Endodermal cell (in vitro differentiated cells): ENCODE results near the gene LLCFC1. TPM values are rescaled to one million over a fixed set of nuclear protein-coding genes. Genes with fewer than 3 reads are reported as not detected.
A peak's percentile ranks its signal among the peaks of the same experiment; 100 is the strongest.

Experiments used
- DNase-seq: peaks from one replicate; pipeline ENCODE4 v3.0.0-alpha.2; 2017
- H3K27ac ChIP-seq: 2 replicates; pipeline ENCODE4 v1.5.1; 2013; ENCODE audit warnings: mild to moderate bottlenecking, low read depth, low read length, moderate library complexity
- H3K27me3 ChIP-seq: 2 replicates; pipeline ENCODE4 v1.6.1; 2013; ENCODE audit warnings: mild to moderate bottlenecking, low read length, moderate library complexity; ENCODE audit not compliant: insufficient read depth, control insufficient read depth, poor library complexity, severe bottlenecking
- H3K36me3 ChIP-seq: 2 replicates; pipeline ENCODE4 v1.7.0; 2013; ENCODE audit warnings: mild to moderate bottlenecking, low read length, moderate library complexity; ENCODE audit not compliant: control insufficient read depth, insufficient read depth
- H3K4me1 ChIP-seq: one replicate; pipeline ENCODE4 v1.7.0; 2013; ENCODE audit warnings: low read length; ENCODE audit not compliant: control insufficient read depth, insufficient read depth
- H3K4me3 ChIP-seq: 2 replicates; pipeline ENCODE4 v1.5.1; 2013; ENCODE audit warnings: mild to moderate bottlenecking, low read length, moderate library complexity
- H3K9ac ChIP-seq: 2 replicates; pipeline ENCODE4 v1.6.1; 2013; ENCODE audit warnings: mild to moderate bottlenecking, low read length, moderate library complexity; ENCODE audit not compliant: poor library complexity, severe bottlenecking; ENCODE audit errors: extremely low read depth
- H3K9me3 ChIP-seq: 2 replicates; pipeline ENCODE4 v1.6.1; 2013; ENCODE audit warnings: mild to moderate bottlenecking, low read length, moderate library complexity; ENCODE audit not compliant: control insufficient read depth
- H3K27ac Mint-ChIP-seq: 2 replicates; pipeline ENCODE4 v1.8.0; 2020; ENCODE audit warnings: mixed read lengths
- H3K27me3 Mint-ChIP-seq: 2 replicates; pipeline ENCODE4 v1.8.0; 2021; ENCODE audit warnings: mild to moderate bottlenecking, mixed read lengths; ENCODE audit not compliant: insufficient read depth
- H3K36me3 Mint-ChIP-seq: 2 replicates; pipeline ENCODE4 v1.8.0; 2020; ENCODE audit warnings: low read depth, mixed read lengths
- H3K4me1 Mint-ChIP-seq: 2 replicates; pipeline ENCODE4 v1.8.0; 2020; ENCODE audit warnings: mixed read lengths
- H3K4me3 Mint-ChIP-seq: 2 replicates; pipeline ENCODE4 v1.8.0; 2020; ENCODE audit warnings: mild to moderate bottlenecking, moderate library complexity, mixed read lengths
- H3K9me3 Mint-ChIP-seq: 2 replicates; pipeline ENCODE4 v1.8.0; 2020; ENCODE audit warnings: mild to moderate bottlenecking, mixed read lengths
- WGBS, 2 experiments: methylation state at CpG; one replicate each; pipeline versions ENCODE4 v1.1.5 to v1.1.7; 2013; ENCODE audit warnings: missing lambda C conversion rate in 2 of 2, mixed read lengths in 1 of 2; ENCODE audit not compliant: insufficient coverage in 1 of 2, insufficient read length in 1 of 2; 5-methylcytosine and 5-hydroxymethylcytosine counted together
- total RNA-seq, 2 donors: library from RNA; stranded (reverse); fragmentation: NEBNext Ultra II Directional in 1 of 2; extraction: Animal tissue kit (Norgen Biotek cat#: 25700) in 1 of 2; gene quantifications; 2 replicates in 1 of 2; 3 replicates in 1 of 2; pipeline ENCODE4 v1.2.1, GENCODE V29; 2021
- TF ChIP-seq, protein P1 (sequence below): fragments of 200-600 bp; sonication (generic); conservative IDR thresholded peaks from 2 replicates; pipeline ENCODE4 v1.5.0; 2021; ENCODE audit warnings: antibody characterized with exemption, mild to moderate bottlenecking

Gene LLCFC1
- total RNA-seq, 2 donors from 2014 or later, result not detected

DNA sequence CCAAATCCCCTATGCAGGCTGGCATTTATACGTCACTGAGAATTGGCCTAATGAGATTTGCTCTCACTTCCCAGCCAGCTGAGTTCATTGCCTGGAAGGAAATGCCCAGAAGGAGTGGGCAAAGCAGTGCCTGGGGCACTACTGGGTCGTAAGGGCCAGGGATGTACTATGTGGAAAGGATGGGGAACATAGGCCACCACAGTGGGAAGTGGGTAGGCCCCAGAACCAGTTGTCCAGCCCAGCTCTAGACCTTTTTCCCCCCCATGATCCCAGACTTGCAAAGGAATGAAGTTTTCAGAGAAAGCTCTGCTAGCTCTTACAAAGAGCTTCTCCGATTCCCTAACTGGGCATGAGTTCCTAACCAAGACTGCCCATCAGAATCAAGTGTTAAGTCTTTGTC, 19.6 kb upstream of the LLCFC1 start:
- H3K36me3 Mint-ChIP-seq, result no peaks in the 10 kb centered on the region
- H3K27ac Mint-ChIP-seq, result no peak overlapping the region
- TF ChIP-seq, protein P1, sequence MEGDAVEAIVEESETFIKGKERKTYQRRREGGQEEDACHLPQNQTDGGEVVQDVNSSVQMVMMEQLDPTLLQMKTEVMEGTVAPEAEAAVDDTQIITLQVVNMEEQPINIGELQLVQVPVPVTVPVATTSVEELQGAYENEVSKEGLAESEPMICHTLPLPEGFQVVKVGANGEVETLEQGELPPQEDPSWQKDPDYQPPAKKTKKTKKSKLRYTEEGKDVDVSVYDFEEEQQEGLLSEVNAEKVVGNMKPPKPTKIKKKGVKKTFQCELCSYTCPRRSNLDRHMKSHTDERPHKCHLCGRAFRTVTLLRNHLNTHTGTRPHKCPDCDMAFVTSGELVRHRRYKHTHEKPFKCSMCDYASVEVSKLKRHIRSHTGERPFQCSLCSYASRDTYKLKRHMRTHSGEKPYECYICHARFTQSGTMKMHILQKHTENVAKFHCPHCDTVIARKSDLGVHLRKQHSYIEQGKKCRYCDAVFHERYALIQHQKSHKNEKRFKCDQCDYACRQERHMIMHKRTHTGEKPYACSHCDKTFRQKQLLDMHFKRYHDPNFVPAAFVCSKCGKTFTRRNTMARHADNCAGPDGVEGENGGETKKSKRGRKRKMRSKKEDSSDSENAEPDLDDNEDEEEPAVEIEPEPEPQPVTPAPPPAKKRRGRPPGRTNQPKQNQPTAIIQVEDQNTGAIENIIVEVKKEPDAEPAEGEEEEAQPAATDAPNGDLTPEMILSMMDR, result no peak
- Histone ChIP-seq H3K4me1 (no peaks in the 10 kb centered on the region), H3K36me3 (no peaks in the 10 kb centered on the region), H3K4me3 (no peak overlapping the region), H3K27ac (no peak overlapping the region), H3K27me3 (peaks cover 5% of the 10 kb centered on the region), H3K9ac (no peak overlapping the region), H3K9me3 (no peaks in the 10 kb centered on the region)
- peaks cover 8% of the 10 kb centered on the region for H3K4me1 Mint-ChIP-seq
- WGBS, 2 experiments, result 91 to 100% methylated on average over 2 to 3 of the region's 3 CpGs
- H3K4me3 Mint-ChIP-seq, result no peak overlapping the region
- H3K27me3 Mint-ChIP-seq, result peaks cover 12% of the 10 kb centered on the region
- peak; percentile 7 for DNase-seq
- no peaks in the 10 kb centered on the region for H3K9me3 Mint-ChIP-seq

- H3K36me3 ChIP-seq, result no peaks in the 10 kb centered on the region
- no peak overlapping the region for H3K27ac ChIP-seq
- peaks cover 44% of the 10 kb centered on the region for H3K27me3 Mint-ChIP-seq
- no peaks in the 10 kb centered on the region for H3K9me3 ChIP-seq
- H3K9me3 Mint-ChIP-seq, result no peaks in the 10 kb centered on the region
- H3K9ac ChIP-seq, result no peak overlapping the region
- H3K4me1 Mint-ChIP-seq, result peaks cover 8% of the 10 kb centered on the region
- H3K4me3 Mint-ChIP-seq, result no peak overlapping the region
- WGBS, 2 experiments, result 0 to 42% methylated on average over 1 to 2 of the region's 2 CpGs
- no peaks in the 10 kb centered on the region for H3K27me3 ChIP-seq
- TF ChIP-seq, protein P1, result no peak
- peak overlapping the region; percentile 9 for H3K4me3 ChIP-seq
- no peak overlapping the region for H3K27ac Mint-ChIP-seq
- H3K4me1 ChIP-seq, result no peaks in the 10 kb centered on the region
- no peak for DNase-seq
- H3K36me3 Mint-ChIP-seq, result no peaks in the 10 kb centered on the region
Observed at GRCh38 chr7:142923391-142923790, 15.9 kb upstream of the LLCFC1 start.

DNA sequence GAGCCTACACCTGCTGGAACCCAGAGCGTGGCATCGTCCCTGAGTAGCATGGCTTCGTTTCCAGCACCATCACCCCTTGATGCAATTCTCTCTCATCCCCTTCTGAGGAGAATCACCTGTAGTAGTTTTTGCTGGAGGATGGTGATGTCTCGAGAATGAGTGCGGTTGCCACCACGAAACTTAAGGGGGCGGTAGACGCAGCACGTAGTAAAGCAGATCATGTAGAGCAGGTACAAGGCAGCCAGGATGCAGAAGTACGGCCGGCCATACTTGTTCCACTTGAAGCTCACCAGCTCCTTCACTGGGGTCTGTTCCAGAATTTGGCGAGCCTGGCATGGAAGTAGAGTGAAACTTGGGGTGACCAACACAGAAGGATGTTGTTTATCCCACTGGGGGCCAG, 13.9 kb upstream of the LLCFC1 start:
- TF ChIP-seq, protein P1, result peak; percentile 79

More for the DNA sequence above, 13.9 kb upstream of the LLCFC1 start:
- H3K4me3 ChIP-seq, result no peak overlapping the region
- Mint-ChIP-seq H3K27ac (no peak overlapping the region), H3K9me3 (no peaks in the 10 kb centered on the region), H3K4me1 (peaks cover 8% of the 10 kb centered on the region), H3K27me3 (peaks cover 40% of the 10 kb centered on the region), H3K36me3 (no peaks in the 10 kb centered on the region), H3K4me3 (no peak overlapping the region)
- peak; percentile 85 for DNase-seq
- no peak overlapping the region for H3K9ac ChIP-seq
- 82 to 83% methylated on average over 3 to 12 of the region's 12 CpGs for WGBS, 2 experiments
- H3K27ac ChIP-seq, result no peak overlapping the region
- H3K27me3 ChIP-seq, result no peaks in the 10 kb centered on the region
- no peaks in the 10 kb centered on the region for H3K36me3 ChIP-seq
- H3K4me1 ChIP-seq, result no peaks in the 10 kb centered on the region
- no peaks in the 10 kb centered on the region for H3K9me3 ChIP-seq
